NCI-H510A treated with DMSO at 0.1 percent for 48 hours (cell line): ENCODE results near the gene TDRD3.
A peak's percentile ranks its signal among the peaks of the same experiment; 100 is the strongest.
"Not testable (repeated sequence)": the region's sequence is repeated elsewhere in the genome, so short reads cannot be mapped to it uniquely, and the experiment has no call there.

ENCODE experiments used
- DNase-seq: peaks from one replicate; lab custom pipeline; 2025; lab: John Stamatoyannopoulos, UW

Gene TDRD3

GRCh38 chr13:60396783-60397703, at the start of gene TDRD3:
TDRD3 (plus strand) TSS chr13:60397220; CDS start chr13:60397365, 145 bp downstream.
- peak; percentile 10 for DNase-seq

- DNase-seq, result no peak
Measured at GRCh38 chr13:60347690-60348089, 49.3 kb upstream of the TDRD3 start.

- DNase-seq, result no peak
Measured at GRCh38 chr13:60348097-60348496, 48.9 kb upstream of the TDRD3 start.

GRCh38 chr13:60351326-60351725, 45.7 kb upstream of the TDRD3 start:
- no peak for DNase-seq

- DNase-seq, result no peak
Measured at GRCh38 chr13:60351855-60352615, 45.0 kb upstream of the TDRD3 start.

- no peak for DNase-seq
Measured at GRCh38 chr13:60352644-60353043, 44.4 kb upstream of the TDRD3 start.

GRCh38 chr13:60355056-60355455, 42.0 kb upstream of the TDRD3 start:
- no peak for DNase-seq

- DNase-seq, result no peak
Measured at GRCh38 chr13:60356970-60357369, 40.0 kb upstream of the TDRD3 start.

- no peak for DNase-seq
Measured at GRCh38 chr13:60358453-60358852, 38.6 kb upstream of the TDRD3 start.

GRCh38 chr13:60363288-60363687, 33.7 kb upstream of the TDRD3 start:
- DNase-seq, result no peak

GRCh38 chr13:60369242-60369641, 27.8 kb upstream of the TDRD3 start:
- no peak for DNase-seq

- DNase-seq, result no peak
Measured at GRCh38 chr13:60370343-60370742, 26.7 kb upstream of the TDRD3 start.

GRCh38 chr13:60372141-60372540, 24.9 kb upstream of the TDRD3 start:
- no peak for DNase-seq

- not testable (repeated sequence) for DNase-seq
Measured at GRCh38 chr13:60379282-60379681, 17.7 kb upstream of the TDRD3 start.

GRCh38 chr13:60379837-60380565, 17.0 kb upstream of the TDRD3 start:
- DNase-seq, result no peak

GRCh38 chr13:60384911-60385310, 12.1 kb upstream of the TDRD3 start:
- no peak for DNase-seq

GRCh38 chr13:60386250-60386649, 10.8 kb upstream of the TDRD3 start:
- no peak for DNase-seq

GRCh38 chr13:60392131-60392530, 4.9 kb upstream of the TDRD3 start:
- DNase-seq, result no peak

- peak; percentile 48 for DNase-seq
Measured at GRCh38 chr13:60395971-60396782, 843 bp upstream of the TDRD3 start.

- peak; percentile 1 for DNase-seq
Measured at GRCh38 chr13:60397704-60398378, 821 bp downstream of the TDRD3 start.

GRCh38 chr13:60398379-60398891, 1.4 kb downstream of the TDRD3 start:
- DNase-seq, result no peak
